H9 (cell line): ENCODE measurements around the gene POLD3. TPM values are rescaled to one million over a fixed set of nuclear protein-coding genes. Genes with fewer than 3 reads are reported as not detected.

Experiments used
- DNase-seq: peaks from one replicate; pipeline ENCODE4 v3.0.0-alpha.2; 2017
- H2AFZ ChIP-seq: one replicate; pipeline ENCODE4 v1.6.1; 2013; ENCODE audit warnings: mild to moderate bottlenecking, low read length, control low read depth, moderate library complexity
- H2AK5ac ChIP-seq: 2 replicates; pipeline ENCODE4 v1.6.1; 2013; ENCODE audit warnings: low read length, control low read depth, mixed read lengths; ENCODE audit not compliant: insufficient read length
- H2BK120ac ChIP-seq: one replicate; pipeline ENCODE4 v1.6.1; 2013; ENCODE audit warnings: low read depth, mild to moderate bottlenecking, low read length, control low read depth, inconsistent platforms; ENCODE audit not compliant: poor library complexity, severe bottlenecking
- H2BK12ac ChIP-seq: 2 replicates; pipeline ENCODE4 v1.6.1; 2013; ENCODE audit warnings: low read length, control low read depth, mixed read lengths, low read depth; ENCODE audit not compliant: insufficient read length
- H2BK15ac ChIP-seq: 2 replicates; pipeline ENCODE4 v1.6.1; 2013; ENCODE audit warnings: low read depth, low read length, control low read depth
- H2BK20ac ChIP-seq: one replicate; pipeline ENCODE4 v1.6.1; 2013; ENCODE audit warnings: low read depth, mild to moderate bottlenecking, low read length, control low read depth, inconsistent platforms; ENCODE audit not compliant: poor library complexity, severe bottlenecking
- H2BK5ac ChIP-seq: 2 replicates; pipeline ENCODE4 v1.6.1; 2013; ENCODE audit warnings: low read length, control low read depth, mixed read lengths; ENCODE audit not compliant: insufficient read length
- H3K14ac ChIP-seq: 2 replicates; pipeline ENCODE4 v1.6.1; 2013; ENCODE audit warnings: low read length, control low read depth; ENCODE audit not compliant: insufficient read depth
- H3K18ac ChIP-seq: 2 replicates; pipeline ENCODE4 v1.6.1; 2013; ENCODE audit warnings: low read depth, mild to moderate bottlenecking, mixed read lengths, low read length, control low read depth; ENCODE audit not compliant: insufficient read length
- H3K23ac ChIP-seq: 2 replicates; pipeline ENCODE4 v1.6.1; 2013; ENCODE audit warnings: low read length, control low read depth, mixed read lengths, low read depth; ENCODE audit not compliant: insufficient read length
- H3K23me2 ChIP-seq: 2 replicates; pipeline ENCODE4 v1.6.1; 2013; ENCODE audit warnings: low read depth, mild to moderate bottlenecking, mixed read lengths, low read length, control low read depth; ENCODE audit not compliant: insufficient read length, poor library complexity, severe bottlenecking
- H3K27ac ChIP-seq: 2 replicates; pipeline ENCODE4 v1.5.1; 2013; ENCODE audit warnings: low read length, control low read depth, mixed read lengths, low read depth; ENCODE audit not compliant: insufficient read length
- H3K27me3 ChIP-seq: 2 replicates; pipeline ENCODE4 v1.6.1; 2013; ENCODE audit warnings: low read length, control low read depth, inconsistent platforms; ENCODE audit not compliant: insufficient read depth
- H3K4ac ChIP-seq: 2 replicates; pipeline ENCODE4 v1.6.1; 2013; ENCODE audit warnings: low read depth, mild to moderate bottlenecking, control low read depth, inconsistent platforms, low read length, moderate library complexity
- H3K4me1 ChIP-seq: 2 replicates; pipeline ENCODE4 v1.6.1; 2013; ENCODE audit warnings: low read length, control low read depth, inconsistent platforms; ENCODE audit not compliant: insufficient read depth
- H3K4me2 ChIP-seq: 2 replicates; pipeline ENCODE4 v1.6.1; 2013; ENCODE audit warnings: low read length, control low read depth, mixed read lengths; ENCODE audit not compliant: insufficient read length, insufficient read depth
- H3K56ac ChIP-seq: 2 replicates; pipeline ENCODE4 v1.6.1; 2013; ENCODE audit warnings: low read depth, mild to moderate bottlenecking, mixed read lengths, low read length, control low read depth; ENCODE audit not compliant: insufficient read length
- H3K79me1 ChIP-seq: 2 replicates; pipeline ENCODE4 v1.6.1; 2013; ENCODE audit warnings: low read depth, mild to moderate bottlenecking, moderate library complexity, low read length, control low read depth, inconsistent platforms; ENCODE audit not compliant: insufficient read depth, poor library complexity, severe bottlenecking
- H3K79me2 ChIP-seq: 2 replicates; pipeline ENCODE4 v1.6.1; 2013; ENCODE audit warnings: low read length, control low read depth, inconsistent platforms; ENCODE audit not compliant: insufficient read depth
- H3K9ac ChIP-seq: 2 replicates; pipeline ENCODE4 v1.6.1; 2013; ENCODE audit warnings: low read length, control low read depth, mixed read lengths; ENCODE audit not compliant: insufficient read length; ENCODE audit errors: extremely low read depth
- H3K9me3 ChIP-seq: one replicate; pipeline ENCODE4 v1.6.1; 2013; ENCODE audit warnings: low read depth, low read length, inconsistent platforms; ENCODE audit not compliant: control insufficient read depth
- H3T11ph ChIP-seq: one replicate; pipeline ENCODE4 v1.6.1; 2013; ENCODE audit warnings: mild to moderate bottlenecking, low read length, control low read depth, inconsistent platforms
- H4K20me1 ChIP-seq: one replicate; pipeline ENCODE4 v1.6.1; 2013; ENCODE audit not compliant: control insufficient read depth, insufficient read length, insufficient read depth
- H4K5ac ChIP-seq: 2 replicates; pipeline ENCODE4 v1.6.1; 2013; ENCODE audit warnings: low read depth, mild to moderate bottlenecking, mixed read lengths, low read length, control low read depth; ENCODE audit not compliant: insufficient read length
- H4K8ac ChIP-seq: replicated peaks from 2 replicates; pipeline ENCODE4 v1.6.1; 2013; ENCODE audit warnings: low read length, control low read depth, mixed read lengths, low read depth; ENCODE audit not compliant: insufficient read length
- H4K91ac ChIP-seq: 2 replicates; pipeline ENCODE4 v1.6.1; 2013; ENCODE audit warnings: low read depth, mild to moderate bottlenecking, moderate library complexity, mixed read lengths, low read length, control low read depth; ENCODE audit not compliant: insufficient read length
- H3K27ac Mint-ChIP-seq, 3 experiments: 2 replicates in 2 of 3; 3 replicates in 1 of 3; pipeline ENCODE4 v1.8.0; 2020 to 2021; ENCODE audit warnings: mixed read lengths in 3 of 3, mild to moderate bottlenecking in 1 of 3, moderate library complexity in 1 of 3
- H3K27me3 Mint-ChIP-seq: 2 replicates; pipeline ENCODE4 v1.8.0; 2021; ENCODE audit warnings: low read depth, mild to moderate bottlenecking, moderate library complexity, mixed read lengths
- H3K36me3 Mint-ChIP-seq, 3 experiments: 2 replicates in 2 of 3; 3 replicates in 1 of 3; pipeline ENCODE4 v1.8.0; 2020 to 2021; ENCODE audit warnings: low read depth in 3 of 3, mixed read lengths in 3 of 3; ENCODE audit not compliant: insufficient read depth in 1 of 3
- H3K4me1 Mint-ChIP-seq, 2 experiments: 2 replicates each; pipeline ENCODE4 v1.8.0; 2020; ENCODE audit warnings: mixed read lengths in 2 of 2
- H3K4me3 Mint-ChIP-seq, 2 experiments: 2 replicates in 1 of 2; 3 replicates in 1 of 2; pipeline ENCODE4 v1.8.0; 2020 to 2021; ENCODE audit warnings: mild to moderate bottlenecking in 2 of 2, mixed read lengths in 2 of 2, moderate library complexity in 1 of 2
- H3K9me3 Mint-ChIP-seq, 2 experiments: 2 replicates in 1 of 2; 3 replicates in 1 of 2; pipeline ENCODE4 v1.8.0; 2020; ENCODE audit warnings: mild to moderate bottlenecking in 2 of 2, mixed read lengths in 2 of 2, moderate library complexity in 1 of 2
- CTCF ChIP-seq: fragments of 200-600 bp; sonication (generic); conservative IDR thresholded peaks from 3 replicates; pipeline ENCODE4 v1.8.0; 2021; ENCODE audit warnings: antibody characterized with exemption, mild to moderate bottlenecking
- WGBS: extraction: QIAGEN DNeasy Blood & Tissue Kit; methylation state at CpG from one replicate; pipeline ENCODE4 v1.1.7; 2013; ENCODE audit warnings: missing lambda C conversion rate, low lambda C conversion rate, mixed read lengths; ENCODE audit not compliant: insufficient read length; ENCODE audit errors: extremely low coverage; 5-methylcytosine and 5-hydroxymethylcytosine counted together
- total RNA-seq: library from RNA; stranded (reverse); gene quantifications from 2 replicates; pipeline ENCODE4 v1.2.1, GENCODE V29; 2021

The POLD3 gene
- total RNA-seq, 1 experiment from 2014 or later: 34.1 TPM

GRCh38 chr11:74687237-74688023 is 95.0 kb downstream of the POLD3 start:
- Histone ChIP-seq H2BK12ac (no peak overlapping the region), H3K79me1 (no peaks in the 10 kb centered on the region), H3K9me3 (no peaks in the 10 kb centered on the region), H4K5ac (no peak overlapping the region), H2AK5ac (no peak overlapping the region), H3T11ph (no peak overlapping the region), H3K4me1 (no peaks in the 10 kb centered on the region), H3K27ac (no peak overlapping the region), H3K56ac (no peak overlapping the region), H3K9ac (no peak overlapping the region), H3K4ac (no peak overlapping the region), H2BK120ac (no peak overlapping the region), H2BK15ac (no peak overlapping the region), H3K18ac (no peak overlapping the region), H3K23ac (no peak overlapping the region), H4K91ac (no peak overlapping the region), H3K23me2 (no peaks in the 10 kb centered on the region), H4K8ac (no peak overlapping the region), H3K27me3 (no peaks in the 10 kb centered on the region), H4K20me1 (no peaks in the 10 kb centered on the region), H3K14ac (no peak overlapping the region), H3K4me2 (no peak overlapping the region), H2AFZ (no peak overlapping the region), H2BK20ac (no peak overlapping the region), H2BK5ac (no peak overlapping the region), H3K79me2 (no peaks in the 10 kb centered on the region)
- Mint-ChIP-seq H3K27ac (no peak overlapping the region), H3K4me3 (no peak overlapping the region), H3K9me3 (no peaks in the 10 kb centered on the region), H3K4me1 (peaks cover 11 to 19% of the 10 kb centered on the region in 2 experiments), H3K27me3 (peaks cover 7% of the 10 kb centered on the region), H3K36me3 (no peaks in the 10 kb centered on the region; a peak in 1 of 7 replicates)
- no CpG with 5 or more reads among the region's 6 CpGs for WGBS
- no peak for DNase-seq
- TF ChIP-seq CTCF: no peak
